Spleen (tissue), 11 donors: ENCODE results near the gene SIPA1L3. TPM values are rescaled to one million over a fixed set of nuclear protein-coding genes. Genes with fewer than 3 reads are reported as not detected.

Source experiments
- DNase-seq: peaks from one replicate; pipeline ENCODE4 v3.0.0-alpha.2; 2020
- H3K27ac ChIP-seq, 8 donors: fragments of 200-600 bp; sonication (generic) in 7 of 8; 1 replicate in 4 of 8; 2 replicates in 4 of 8; pipeline versions ENCODE4 v1.5.0 to v1.8.0; 2016 to 2021; ENCODE audit warnings: inconsistent platforms in 4 of 8, mild to moderate bottlenecking in 4 of 8, moderate library complexity in 1 of 8
- H3K27me3 ChIP-seq, 7 donors: fragments of 200-600 bp; sonication (generic) in 6 of 7; replicated peaks in 1 of 7; 1 replicate in 4 of 7; 2 replicates in 3 of 7; pipeline versions ENCODE4 v1.5.0 to v1.8.0; 2016 to 2021; ENCODE audit warnings: inconsistent platforms in 3 of 7, mild to moderate bottlenecking in 1 of 7
- H3K36me3 ChIP-seq, 6 donors: fragments of 200-600 bp; sonication (generic) in 5 of 6; 1 replicate in 4 of 6; 2 replicates in 2 of 6; pipeline versions ENCODE4 v1.5.0 to v1.8.0; 2016 to 2021; ENCODE audit warnings: inconsistent platforms in 2 of 6
- H3K4me1 ChIP-seq, 6 donors: fragments of 200-600 bp; sonication (generic) in 5 of 6; 1 replicate in 3 of 6; 2 replicates in 3 of 6; pipeline versions ENCODE4 v1.5.0 to v1.8.0; 2016 to 2021; ENCODE audit warnings: inconsistent platforms in 3 of 6
- H3K4me3 ChIP-seq, 8 donors: fragments of 200-600 bp; sonication (generic) in 7 of 8; 1 replicate in 4 of 8; 2 replicates in 4 of 8; pipeline versions ENCODE4 v1.5.0 to v1.8.0; 2016 to 2021; ENCODE audit warnings: inconsistent platforms in 4 of 8, mild to moderate bottlenecking in 4 of 8, moderate library complexity in 2 of 8
- H3K9me3 ChIP-seq, 8 donors: fragments of 200-600 bp; sonication (generic) in 7 of 8; 1 replicate in 4 of 8; 2 replicates in 4 of 8; pipeline versions ENCODE4 v1.5.0 to v1.8.0; 2016 to 2021; ENCODE audit warnings: inconsistent platforms in 4 of 8
- POLR2A ChIP-seq, 3 donors: fragments of 450-650 bp; IDR thresholded peaks; one replicate each; pipeline ENCODE4 v1.5.1; 2017; ENCODE audit warnings: antibody characterized with exemption in 3 of 3, mild to moderate bottlenecking in 1 of 3
- POLR2AphosphoS5 ChIP-seq, 3 donors: sonication (generic); formaldehyde crosslinking; IDR thresholded peaks; one replicate each; pipeline ENCODE4 v1.5.1; 2017; ENCODE audit warnings: antibody characterized with exemption in 3 of 3
- WGBS, 5 donors: extraction: QIAGEN DNeasy Blood & Tissue Kit in 3 of 5; methylation state at CpG; one replicate each; pipeline versions ENCODE4 v1.1.5 to v1.1.7; 2013 to 2018; 5-methylcytosine and 5-hydroxymethylcytosine counted together
- intact Hi-C: fragments of 100-400 bp; cut with DNase I; formaldehyde crosslinking; loops from one replicate; pipeline ENCODE4 v1.15.0; 2023; ENCODE audit warnings: low total_unique reads
- polyA plus RNA-seq, 3 donors: library from polyadenylated mRNA; stranded (reverse); fragments of 200-250 nt; gene quantifications; one replicate each; pipeline ENCODE4 v1.2.1, GENCODE V29; 2013
- total RNA-seq, 7 donors: library from RNA; depleted of rRNA in 3 of 7; stranded (reverse); fragments of >200 nt in 3 of 7; fragmentation: NEBNext Ultra II Directional in 4 of 7; extraction: Animal tissue kit (Norgen Biotek cat#: 25700) in 4 of 7; gene quantifications; one replicate each; pipeline versions ENCODE4 v1.1.0 to v1.2.1, GENCODE V29; 2016 to 2021
- TF ChIP-seq, protein P1 (sequence below), 11 experiments: fragments of 200-600 bp in 7 of 11; fragments of 450-650 bp in 4 of 11; sonication (generic) in 4 of 11; IDR thresholded peaks in 8 of 11; conservative IDR thresholded peaks in 3 of 11; 1 replicate in 7 of 11; 2 replicates in 4 of 11; pipeline versions ENCODE4 v1.4.0 to v1.8.0; 2016 to 2021; ENCODE audit warnings: antibody characterized with exemption in 11 of 11, inconsistent platforms in 4 of 11, mild to moderate bottlenecking in 1 of 11
- donor health status: healthy with polysubstance abuse.
- donor health status: DM: no; HTN: no; CAD: no; lungs with moderate emphysema.
- donor health status: DM: no; HTN: no; CAD: no.
- donor health status: Bipolar disorder and iron deficiency.
- donor health status: healthy.
- donor health status: DM: no; HTN: no; CAD: no.
- donor health status: DM: yes; HTN: yes; CAD: no.

The SIPA1L3 gene
- total and polyA plus RNA-seq, 10 donors, result 5.4 to 62.6 (median 40.3) TPM

DNA sequence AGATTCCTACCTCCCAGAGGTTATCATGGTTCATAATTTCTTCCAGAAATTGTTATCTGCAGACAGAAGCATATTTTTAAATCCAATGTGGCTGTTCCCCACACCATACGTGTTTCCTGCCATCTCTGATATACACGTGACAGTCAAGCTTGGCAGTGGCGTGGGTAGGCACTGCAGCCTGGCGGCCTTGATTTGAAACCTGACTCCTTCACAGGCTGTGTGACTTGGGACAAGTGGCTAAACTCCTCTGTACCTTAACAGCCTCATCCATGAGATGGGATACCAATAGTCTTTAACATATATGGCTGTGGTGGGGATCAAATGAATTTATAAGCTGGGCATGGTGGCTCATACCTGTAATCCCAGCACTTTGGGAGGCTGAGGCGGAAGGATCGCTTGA lies 283.8 kb downstream of the SIPA1L3 start:
- Histone ChIP-seq H3K27me3 (no peaks in the 10 kb centered on the region), H3K27ac (peak overlapping the region in 6 of 8 donors; percentile 29 to 73 (median 57)), H3K4me1 (peaks cover 0 to 25% (median 8%) of the 10 kb centered on the region in 6 donors), H3K4me3 (no peak overlapping the region), H3K9me3 (no peaks in the 10 kb centered on the region), H3K36me3 (peaks cover 0 to 81% (median 15%) of the 10 kb centered on the region in 6 donors)
- TF ChIP-seq, protein P1, sequence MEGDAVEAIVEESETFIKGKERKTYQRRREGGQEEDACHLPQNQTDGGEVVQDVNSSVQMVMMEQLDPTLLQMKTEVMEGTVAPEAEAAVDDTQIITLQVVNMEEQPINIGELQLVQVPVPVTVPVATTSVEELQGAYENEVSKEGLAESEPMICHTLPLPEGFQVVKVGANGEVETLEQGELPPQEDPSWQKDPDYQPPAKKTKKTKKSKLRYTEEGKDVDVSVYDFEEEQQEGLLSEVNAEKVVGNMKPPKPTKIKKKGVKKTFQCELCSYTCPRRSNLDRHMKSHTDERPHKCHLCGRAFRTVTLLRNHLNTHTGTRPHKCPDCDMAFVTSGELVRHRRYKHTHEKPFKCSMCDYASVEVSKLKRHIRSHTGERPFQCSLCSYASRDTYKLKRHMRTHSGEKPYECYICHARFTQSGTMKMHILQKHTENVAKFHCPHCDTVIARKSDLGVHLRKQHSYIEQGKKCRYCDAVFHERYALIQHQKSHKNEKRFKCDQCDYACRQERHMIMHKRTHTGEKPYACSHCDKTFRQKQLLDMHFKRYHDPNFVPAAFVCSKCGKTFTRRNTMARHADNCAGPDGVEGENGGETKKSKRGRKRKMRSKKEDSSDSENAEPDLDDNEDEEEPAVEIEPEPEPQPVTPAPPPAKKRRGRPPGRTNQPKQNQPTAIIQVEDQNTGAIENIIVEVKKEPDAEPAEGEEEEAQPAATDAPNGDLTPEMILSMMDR (IDR thresholded peaks at IDR 0.05 in 8 of 11, conservative IDR thresholded peaks at IDR 0.05 in 3 of 11), result peak in 1 of 11 experiments; percentile 19
- no peak for TF ChIP-seq POLR2AphosphoS5 (IDR thresholded peaks at IDR 0.05)
- TF ChIP-seq POLR2A (IDR thresholded peaks at IDR 0.05), result no peak
- no peak for DNase-seq
- 78 to 84% (median 80%) methylated on average over 6 of the region's 6 CpGs for WGBS, 5 donors
- intact Hi-C loops, result no loop called here

DNA sequence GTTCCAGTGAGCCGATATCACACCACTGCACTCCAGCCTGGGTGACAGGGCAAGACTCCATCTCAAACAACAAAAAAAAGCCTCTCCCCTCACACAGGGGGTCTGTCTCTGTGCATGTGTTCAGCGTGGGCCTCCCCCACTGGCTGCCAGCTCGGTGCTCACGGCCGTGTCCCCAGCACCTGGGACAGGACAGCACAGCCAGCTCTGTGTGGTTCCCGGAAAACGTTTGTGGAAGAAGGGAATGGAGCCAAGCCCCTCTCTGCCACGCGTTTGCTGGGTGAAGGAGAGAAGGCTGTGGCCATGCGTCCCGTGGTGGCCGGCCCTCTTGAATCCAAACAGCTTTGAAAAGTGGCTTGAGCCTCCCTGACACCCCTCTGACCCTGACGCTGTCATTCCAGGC lies 284.7 kb downstream of the SIPA1L3 start:
- Histone ChIP-seq H3K4me3 (no peak overlapping the region), H3K4me1 (peaks cover 0 to 25% (median 8%) of the 10 kb centered on the region in 6 donors), H3K36me3 (peaks cover 0 to 86% (median 16%) of the 10 kb centered on the region in 6 donors), H3K9me3 (no peaks in the 10 kb centered on the region), H3K27ac (no peak overlapping the region), H3K27me3 (no peaks in the 10 kb centered on the region)
- WGBS, 5 donors, result 84 to 95% (median 92%) methylated on average over 11 to 13 of the region's 13 CpGs
- no peak for DNase-seq
- TF ChIP-seq POLR2A (IDR thresholded peaks at IDR 0.05) (no peak), POLR2AphosphoS5 (IDR thresholded peaks at IDR 0.05) (no peak)
- TF ChIP-seq, protein P1 (IDR thresholded peaks at IDR 0.05 in 8 of 11, conservative IDR thresholded peaks at IDR 0.05 in 3 of 11), result no peak
- intact Hi-C loops, result no loop called here

DNA sequence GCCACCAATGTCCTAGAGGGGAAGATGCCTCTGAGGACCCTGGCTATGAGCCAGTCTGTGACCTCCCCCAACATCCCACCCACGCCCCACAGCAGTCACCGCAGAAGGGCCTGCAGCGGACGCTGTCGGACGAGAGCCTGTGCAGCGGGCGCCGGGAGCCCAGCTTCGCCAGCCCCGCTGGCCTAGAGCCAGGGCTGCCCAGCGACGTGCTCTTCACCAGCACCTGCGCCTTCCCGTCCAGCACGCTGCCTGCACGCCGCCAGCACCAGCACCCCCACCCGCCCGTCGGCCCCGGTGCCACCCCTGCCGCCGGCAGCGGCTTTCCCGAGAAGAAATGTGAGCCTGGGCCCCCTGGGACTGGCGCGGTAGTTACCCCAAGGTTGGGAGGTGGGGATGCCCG lies 286.4 kb downstream of the SIPA1L3 start:
- 65 to 95% (median 87%) methylated on average over 23 to 29 of the region's 29 CpGs for WGBS, 5 donors

DNA sequence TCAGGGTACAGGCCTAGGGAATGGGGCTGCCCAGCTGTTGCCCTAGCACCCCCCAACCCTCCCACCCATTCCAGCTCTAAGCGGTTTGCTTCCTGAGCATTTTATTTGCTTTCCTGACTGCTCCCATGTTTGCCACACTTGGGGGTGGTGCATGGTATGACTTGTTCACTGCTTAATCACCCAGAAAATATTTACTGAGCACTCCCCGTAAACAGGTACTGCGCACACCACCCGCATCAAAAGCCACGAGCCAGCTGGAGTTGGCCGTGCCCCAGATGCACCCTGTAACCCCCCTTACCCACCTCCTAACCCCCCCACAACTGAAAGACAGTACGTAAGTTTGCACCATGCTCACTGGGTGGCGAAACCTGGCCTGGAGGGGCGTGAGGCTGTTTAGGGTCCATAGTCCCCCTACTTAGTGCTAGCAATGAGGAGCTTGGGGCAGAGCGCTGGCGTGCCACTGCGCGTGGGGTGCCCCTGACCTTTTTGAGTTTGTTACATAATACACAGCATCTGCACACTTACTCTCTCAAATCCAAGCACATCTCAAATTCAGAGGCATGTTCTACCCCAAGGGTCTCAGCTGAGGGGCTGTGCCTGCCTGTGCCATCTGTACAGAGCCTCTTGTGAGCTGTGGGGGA lies 287.2 kb downstream of the SIPA1L3 start:
- H3K4me1 ChIP-seq, result peaks cover 0 to 25% (median 8%) of the 10 kb centered on the region in 6 donors
- H3K9me3 ChIP-seq, result no peaks in the 10 kb centered on the region
- intact Hi-C loops, result no loop called here
- no peak for DNase-seq
- H3K36me3 ChIP-seq, result peaks cover 0 to 94% (median 29%) of the 10 kb centered on the region in 6 donors
- 80 to 97% (median 91%) methylated on average over 13 of the region's 13 CpGs for WGBS, 5 donors
- H3K27ac ChIP-seq, result no peak overlapping the region
- no peak for TF ChIP-seq POLR2A (IDR thresholded peaks at IDR 0.05)
- no peak for TF ChIP-seq POLR2AphosphoS5 (IDR thresholded peaks at IDR 0.05)
- TF ChIP-seq, protein P1 (IDR thresholded peaks at IDR 0.05 in 8 of 11, conservative IDR thresholded peaks at IDR 0.05 in 3 of 11), result no peak
- no peak overlapping the region for H3K4me3 ChIP-seq
- no peaks in the 10 kb centered on the region for H3K27me3 ChIP-seq

More for the DNA sequence above, 286.4 kb downstream of the SIPA1L3 start:
- no peak overlapping the region for H3K27ac ChIP-seq
- no peaks in the 10 kb centered on the region for H3K27me3 ChIP-seq
- no peak for DNase-seq
- peaks cover 0 to 94% (median 22%) of the 10 kb centered on the region in 6 donors for H3K36me3 ChIP-seq
- H3K4me3 ChIP-seq, result no peak overlapping the region
- intact Hi-C loops, result no loop called here
- H3K9me3 ChIP-seq, result no peaks in the 10 kb centered on the region
- TF ChIP-seq, protein P1 (IDR thresholded peaks at IDR 0.05 in 8 of 11, conservative IDR thresholded peaks at IDR 0.05 in 3 of 11), result no peak
- peak in 2 of 3 donors; percentile 9 to 31 for TF ChIP-seq POLR2AphosphoS5 (IDR thresholded peaks at IDR 0.05)
- peaks cover 0 to 25% (median 8%) of the 10 kb centered on the region in 6 donors for H3K4me1 ChIP-seq
